ENCODE results near the gene NTM. TPM values are rescaled to one million over a fixed set of nuclear protein-coding genes. Genes with fewer than 3 reads are reported as not detected.

Gene NTM
- total and polyA plus RNA-seq, 2 donors (not counting 3 experiments of a cell fraction or from before 2014, with no cell fraction given) = 1.00 to 1.1 TPM

- dilution Hi-C loops (cut with MboI; ENCODE audit: extremely low pct_ligation_motif_present, low sequenced_read_pairs) = no loop called here
- intact Hi-C loops (cut with micrococcal nuclease) = no loop called here
- H3K9ac ChIP-seq (replicated peaks; ENCODE audit: extremely low read depth, insufficient read depth, low read length) = no peak overlapping the region
- TF ChIP-seq POLR2A (IDR thresholded peaks at IDR 0.05; ENCODE audit: low read depth, low read length) = no peak
- TF ChIP-seq FOS (IDR thresholded peaks at IDR 0.05; ENCODE audit: borderline replicate concordance, insufficient read depth, low read length) = no peak
- TF ChIP-seq POLR2AphosphoS5 (IDR thresholded peaks at IDR 0.05; ENCODE audit: insufficient read depth, low read depth, low read length) = no peak
- TF ChIP-seq JUN (IDR thresholded peaks at IDR 0.05; ENCODE audit: borderline replicate concordance, insufficient read depth, insufficient read length, low read depth) = no peak
- TF ChIP-seq MYC (IDR thresholded peaks at IDR 0.05; ENCODE audit: low read depth, low read length) = no peak
- TF ChIP-seq, protein P1, sequence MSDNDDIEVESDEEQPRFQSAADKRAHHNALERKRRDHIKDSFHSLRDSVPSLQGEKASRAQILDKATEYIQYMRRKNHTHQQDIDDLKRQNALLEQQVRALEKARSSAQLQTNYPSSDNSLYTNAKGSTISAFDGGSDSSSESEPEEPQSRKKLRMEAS (IDR thresholded peaks at IDR 0.05; ENCODE audit: insufficient read depth, insufficient read length) = no peak
- TF ChIP-seq GATA2 (IDR thresholded peaks at IDR 0.05; ENCODE audit: insufficient read depth, insufficient read length, low read depth, low read length) = no peak
- TF ChIP-seq, protein P2, sequence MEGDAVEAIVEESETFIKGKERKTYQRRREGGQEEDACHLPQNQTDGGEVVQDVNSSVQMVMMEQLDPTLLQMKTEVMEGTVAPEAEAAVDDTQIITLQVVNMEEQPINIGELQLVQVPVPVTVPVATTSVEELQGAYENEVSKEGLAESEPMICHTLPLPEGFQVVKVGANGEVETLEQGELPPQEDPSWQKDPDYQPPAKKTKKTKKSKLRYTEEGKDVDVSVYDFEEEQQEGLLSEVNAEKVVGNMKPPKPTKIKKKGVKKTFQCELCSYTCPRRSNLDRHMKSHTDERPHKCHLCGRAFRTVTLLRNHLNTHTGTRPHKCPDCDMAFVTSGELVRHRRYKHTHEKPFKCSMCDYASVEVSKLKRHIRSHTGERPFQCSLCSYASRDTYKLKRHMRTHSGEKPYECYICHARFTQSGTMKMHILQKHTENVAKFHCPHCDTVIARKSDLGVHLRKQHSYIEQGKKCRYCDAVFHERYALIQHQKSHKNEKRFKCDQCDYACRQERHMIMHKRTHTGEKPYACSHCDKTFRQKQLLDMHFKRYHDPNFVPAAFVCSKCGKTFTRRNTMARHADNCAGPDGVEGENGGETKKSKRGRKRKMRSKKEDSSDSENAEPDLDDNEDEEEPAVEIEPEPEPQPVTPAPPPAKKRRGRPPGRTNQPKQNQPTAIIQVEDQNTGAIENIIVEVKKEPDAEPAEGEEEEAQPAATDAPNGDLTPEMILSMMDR (IDR thresholded peaks at IDR 0.05; ENCODE audit: extremely low read depth in 1 of 2, insufficient read depth in 1 of 2, low read depth in 1 of 2, low read length in 2 of 2) = no peak
- TF ChIP-seq EZH2 (IDR thresholded peaks at IDR 0.05; ENCODE audit: borderline replicate concordance, low read depth, low read length, severe bottlenecking) = no peak
- no peaks in the 10 kb centered on the region for H3K4me1 ChIP-seq (ENCODE audit: control insufficient read depth, extremely low read depth, insufficient read depth, low read length)
- BruUV-seq (replicated peaks) = no TSS peak
- no peaks in the 10 kb centered on the region for H3K9me1 ChIP-seq (replicated peaks; ENCODE audit: control insufficient read depth, extremely low read depth, insufficient read depth, low read length)
- CTCF ChIA-PET = no interaction called here
- H3K36me3 ChIP-seq (ENCODE audit: control insufficient read depth in 2 of 2, extremely low read depth in 1 of 2, insufficient read depth in 2 of 2, low read length in 2 of 2) = no peaks in the 10 kb centered on the region
- DNase-seq (ENCODE audit: low read depth, low spot score) (no peak), FAIRE-seq (no peak)
- H3K27ac ChIP-seq (ENCODE audit: insufficient read depth, low read depth, low read length) = no peak overlapping the region
- no peaks in the 10 kb centered on the region for H3K79me2 ChIP-seq (ENCODE audit: control insufficient read depth, insufficient read depth, low read length)
- no peaks in the 10 kb centered on the region for H4K20me1 ChIP-seq (replicated peaks; ENCODE audit: control insufficient read depth, extremely low read depth, insufficient read depth, low read length)
- H3K4me3 ChIP-seq (replicated peaks in 1 of 3; ENCODE audit: insufficient read depth in 1 of 3, low read depth in 1 of 3, low read length in 3 of 3) = no peak overlapping the region
- H3K4me2 ChIP-seq (ENCODE audit: insufficient read depth, low read length) = no peak overlapping the region
- no peaks in the 10 kb centered on the region for H3K9me3 ChIP-seq (replicated peaks; ENCODE audit: control insufficient read depth, insufficient read depth, low read length)
- POLR2A ChIA-PET = no interaction called here
- H2AFZ ChIP-seq (ENCODE audit: low read depth, low read length) = no peak overlapping the region
- H3K27me3 ChIP-seq (ENCODE audit: control insufficient read depth in 2 of 2, insufficient read depth in 2 of 2, low read length in 2 of 2) = no peaks in the 10 kb centered on the region
Measured at GRCh38 chr11:131962818-131963217, 592.4 kb downstream of the NTM start.

Data from endothelial cell of umbilical vein (primary cell).